HL-60 (cell line): Measurements from ENCODE around the gene HES6.

Source experiments
- DNase-seq, 2 experiments: peaks; one replicate each; pipeline ENCODE4 v3.0.0-alpha.2; 2010 to 2020; ENCODE audit warnings: low read depth in 1 of 2, low spot score in 1 of 2
- H3K27ac ChIP-seq: fragments of 250-450 bp; sonication (Bioruptor Pico); replicated peaks from 2 replicates; pipeline ENCODE4 v1.5.1; 2020; ENCODE audit warnings: mild to moderate bottlenecking, moderate library complexity
- H3K27me3 ChIP-seq: fragments of 250-450 bp; sonication (Bioruptor Pico); 2 replicates; pipeline ENCODE4 v1.5.1; 2021; ENCODE audit warnings: mild to moderate bottlenecking, moderate library complexity; ENCODE audit not compliant: insufficient read depth, poor library complexity, severe bottlenecking
- H3K4me3 ChIP-seq: replicated peaks from 2 replicates; pipeline ENCODE4 v1.5.1; 2011; ENCODE audit warnings: mild to moderate bottlenecking, control low read depth, low read length; ENCODE audit not compliant: insufficient read depth
- GABPA ChIP-seq: IDR thresholded peaks from 2 replicates; pipeline ENCODE4 v1.6.1; 2012; ENCODE audit warnings: low read depth
- POLR2AphosphoS5 ChIP-seq: IDR thresholded peaks from 2 replicates; pipeline ENCODE4 v1.6.1; 2012; ENCODE audit warnings: low read depth
- SPI1 ChIP-seq: IDR thresholded peaks from 2 replicates; pipeline ENCODE4 v1.6.1; 2012; ENCODE audit warnings: low read depth, mild to moderate bottlenecking, borderline replicate concordance
- TF ChIP-seq, protein P1 (sequence below): IDR thresholded peaks from 2 replicates; pipeline ENCODE4 v1.6.1; 2012; ENCODE audit warnings: low read depth; ENCODE audit not compliant: insufficient replicate concordance
- TF ChIP-seq, protein P2 (sequence below): IDR thresholded peaks from one replicate; pipeline ENCODE4 v1.5.1; 2011; ENCODE audit warnings: low read length, control low read depth, inconsistent platforms; ENCODE audit not compliant: insufficient read depth

HES6 gene

GRCh38 chr2:238281826-238282480 lies 42.1 kb upstream of the HES6 start:
- TF ChIP-seq, protein P1, sequence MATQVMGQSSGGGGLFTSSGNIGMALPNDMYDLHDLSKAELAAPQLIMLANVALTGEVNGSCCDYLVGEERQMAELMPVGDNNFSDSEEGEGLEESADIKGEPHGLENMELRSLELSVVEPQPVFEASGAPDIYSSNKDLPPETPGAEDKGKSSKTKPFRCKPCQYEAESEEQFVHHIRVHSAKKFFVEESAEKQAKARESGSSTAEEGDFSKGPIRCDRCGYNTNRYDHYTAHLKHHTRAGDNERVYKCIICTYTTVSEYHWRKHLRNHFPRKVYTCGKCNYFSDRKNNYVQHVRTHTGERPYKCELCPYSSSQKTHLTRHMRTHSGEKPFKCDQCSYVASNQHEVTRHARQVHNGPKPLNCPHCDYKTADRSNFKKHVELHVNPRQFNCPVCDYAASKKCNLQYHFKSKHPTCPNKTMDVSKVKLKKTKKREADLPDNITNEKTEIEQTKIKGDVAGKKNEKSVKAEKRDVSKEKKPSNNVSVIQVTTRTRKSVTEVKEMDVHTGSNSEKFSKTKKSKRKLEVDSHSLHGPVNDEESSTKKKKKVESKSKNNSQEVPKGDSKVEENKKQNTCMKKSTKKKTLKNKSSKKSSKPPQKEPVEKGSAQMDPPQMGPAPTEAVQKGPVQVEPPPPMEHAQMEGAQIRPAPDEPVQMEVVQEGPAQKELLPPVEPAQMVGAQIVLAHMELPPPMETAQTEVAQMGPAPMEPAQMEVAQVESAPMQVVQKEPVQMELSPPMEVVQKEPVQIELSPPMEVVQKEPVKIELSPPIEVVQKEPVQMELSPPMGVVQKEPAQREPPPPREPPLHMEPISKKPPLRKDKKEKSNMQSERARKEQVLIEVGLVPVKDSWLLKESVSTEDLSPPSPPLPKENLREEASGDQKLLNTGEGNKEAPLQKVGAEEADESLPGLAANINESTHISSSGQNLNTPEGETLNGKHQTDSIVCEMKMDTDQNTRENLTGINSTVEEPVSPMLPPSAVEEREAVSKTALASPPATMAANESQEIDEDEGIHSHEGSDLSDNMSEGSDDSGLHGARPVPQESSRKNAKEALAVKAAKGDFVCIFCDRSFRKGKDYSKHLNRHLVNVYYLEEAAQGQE, result no peak
- TF ChIP-seq POLR2AphosphoS5, result no peak
- no peak for TF ChIP-seq GABPA
- no peak for TF ChIP-seq SPI1
- TF ChIP-seq, protein P2, sequence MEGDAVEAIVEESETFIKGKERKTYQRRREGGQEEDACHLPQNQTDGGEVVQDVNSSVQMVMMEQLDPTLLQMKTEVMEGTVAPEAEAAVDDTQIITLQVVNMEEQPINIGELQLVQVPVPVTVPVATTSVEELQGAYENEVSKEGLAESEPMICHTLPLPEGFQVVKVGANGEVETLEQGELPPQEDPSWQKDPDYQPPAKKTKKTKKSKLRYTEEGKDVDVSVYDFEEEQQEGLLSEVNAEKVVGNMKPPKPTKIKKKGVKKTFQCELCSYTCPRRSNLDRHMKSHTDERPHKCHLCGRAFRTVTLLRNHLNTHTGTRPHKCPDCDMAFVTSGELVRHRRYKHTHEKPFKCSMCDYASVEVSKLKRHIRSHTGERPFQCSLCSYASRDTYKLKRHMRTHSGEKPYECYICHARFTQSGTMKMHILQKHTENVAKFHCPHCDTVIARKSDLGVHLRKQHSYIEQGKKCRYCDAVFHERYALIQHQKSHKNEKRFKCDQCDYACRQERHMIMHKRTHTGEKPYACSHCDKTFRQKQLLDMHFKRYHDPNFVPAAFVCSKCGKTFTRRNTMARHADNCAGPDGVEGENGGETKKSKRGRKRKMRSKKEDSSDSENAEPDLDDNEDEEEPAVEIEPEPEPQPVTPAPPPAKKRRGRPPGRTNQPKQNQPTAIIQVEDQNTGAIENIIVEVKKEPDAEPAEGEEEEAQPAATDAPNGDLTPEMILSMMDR, result no peak
- DNase-seq, result no peak
- no peak overlapping the region for H3K27ac ChIP-seq

GRCh38 chr2:238280083-238280825 lies 40.4 kb upstream of the HES6 start:
- no peaks in the 10 kb centered on the region for H3K27me3 ChIP-seq
- DNase-seq, result no peak
- H3K27ac ChIP-seq, result no peak overlapping the region
- TF ChIP-seq, protein P1, result no peak
- TF ChIP-seq SPI1 (no peak), GABPA (no peak), POLR2AphosphoS5 (no peak)
- TF ChIP-seq, protein P2, result no peak
- no peak overlapping the region for H3K4me3 ChIP-seq

More at GRCh38 chr2:238281826-238282480, 42.1 kb upstream of the HES6 start:
- H3K4me3 ChIP-seq, result no peak overlapping the region
- no peaks in the 10 kb centered on the region for H3K27me3 ChIP-seq

DNA sequence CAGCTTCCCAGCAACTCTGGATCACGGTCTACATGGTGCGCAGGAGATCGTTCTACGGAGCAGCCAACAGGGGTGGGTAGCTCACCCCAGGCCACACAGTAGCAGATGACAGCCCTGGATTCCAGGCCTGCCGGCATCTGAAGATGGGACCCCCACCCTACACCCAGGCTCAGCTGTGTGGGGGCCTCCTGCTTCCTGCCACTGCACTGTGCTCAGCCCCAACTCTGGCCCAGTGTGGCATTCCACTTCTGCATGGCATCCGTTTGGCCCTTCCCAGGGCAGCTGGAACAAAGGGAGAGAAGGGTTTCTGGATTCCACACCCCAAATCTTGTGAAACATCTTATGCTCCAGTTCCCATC lies 39.5 kb upstream of the HES6 start:
- no peak overlapping the region for H3K4me3 ChIP-seq
- H3K27me3 ChIP-seq, result no peaks in the 10 kb centered on the region
- no peak for DNase-seq
- no peak overlapping the region for H3K27ac ChIP-seq
- TF ChIP-seq, protein P2, result no peak
- TF ChIP-seq SPI1, result no peak
- TF ChIP-seq, protein P1, result no peak
- no peak for TF ChIP-seq POLR2AphosphoS5
- no peak for TF ChIP-seq GABPA
